Sigmoid colon (tissue), 4 donors: ENCODE data around the gene SBNO2.

Experiments
- CTCF ChIP-seq, 4 experiments: fragments of 450-650 bp in 3 of 4; fragments of 200-600 bp in 1 of 4; IDR thresholded peaks; one replicate each; pipeline ENCODE4 v1.5.1; 2016 to 2019; ENCODE audit warnings: antibody characterized with exemption in 4 of 4, mild to moderate bottlenecking in 3 of 4, moderate library complexity in 2 of 4
- EP300 ChIP-seq, 4 donors: sonication (generic); formaldehyde crosslinking; IDR thresholded peaks; one replicate each; pipeline ENCODE4 v1.6.1; 2017; ENCODE audit warnings: antibody characterized with exemption in 4 of 4
- POLR2A ChIP-seq, 2 donors: fragments of 450-650 bp; IDR thresholded peaks; one replicate each; pipeline ENCODE4 v1.6.1; 2016; ENCODE audit warnings: antibody characterized with exemption in 2 of 2, mild to moderate bottlenecking in 2 of 2, moderate library complexity in 2 of 2
- POLR2AphosphoS5 ChIP-seq, 4 donors: sonication (generic); formaldehyde crosslinking; IDR thresholded peaks; one replicate each; pipeline ENCODE4 v1.6.1; 2017; ENCODE audit warnings: antibody characterized with exemption in 4 of 4

- no peak for TF ChIP-seq POLR2AphosphoS5 (IDR thresholded peaks at IDR 0.05)
- no peak for TF ChIP-seq CTCF (IDR thresholded peaks at IDR 0.05)
- no peak for TF ChIP-seq POLR2A (IDR thresholded peaks at IDR 0.05)
- TF ChIP-seq EP300 (IDR thresholded peaks at IDR 0.05) = no peak
Observed at GRCh38 chr19:1119475-1120217, 54.4 kb downstream of the SBNO2 start.
